ENCODE results near the gene CEP41.
"Not testable (repeated sequence)": the region's sequence is repeated elsewhere in the genome, so short reads cannot be mapped to it uniquely, and the experiment has no call there.

CEP41 gene

GRCh38 chr7:130458257-130458656 lies 17.4 kb upstream of the CEP41 start:
- DNase-seq = no peak

GRCh38 chr7:130454959-130455358 lies 14.1 kb upstream of the CEP41 start:
- DNase-seq = no peak

- DNase-seq = no peak
Observed at GRCh38 chr7:130452951-130453350, 12.1 kb upstream of the CEP41 start.

- not testable (repeated sequence) for DNase-seq
Observed at GRCh38 chr7:130451344-130451743, 10.5 kb upstream of the CEP41 start.

GRCh38 chr7:130446259-130446658 lies 5.4 kb upstream of the CEP41 start:
- DNase-seq = no peak

GRCh38 chr7:130444751-130445407 lies 4.1 kb upstream of the CEP41 start:
- no peak for DNase-seq

GRCh38 chr7:130444234-130444633 lies 3.4 kb upstream of the CEP41 start:
- DNase-seq = peak; percentile 86

- DNase-seq = no peak
Observed at GRCh38 chr7:130442601-130443000, 1.8 kb upstream of the CEP41 start.

- peak; percentile 95 for DNase-seq
Observed at GRCh38 chr7:130441408-130441869, 623 bp upstream of the CEP41 start.

GRCh38 chr7:130436253-130436652 lies 4.6 kb downstream of the CEP41 start:
- no peak for DNase-seq

GRCh38 chr7:130435311-130435854 lies 5.4 kb downstream of the CEP41 start:
- no peak for DNase-seq

- DNase-seq = no peak
Observed at GRCh38 chr7:130433301-130433700, 7.5 kb downstream of the CEP41 start.

GRCh38 chr7:130432886-130433285 lies 7.9 kb downstream of the CEP41 start:
- no peak for DNase-seq

- peak; percentile 67 for DNase-seq
Observed at GRCh38 chr7:130430841-130431666, 9.8 kb downstream of the CEP41 start.

GRCh38 chr7:130430115-130430514 lies 10.7 kb downstream of the CEP41 start:
- no peak for DNase-seq

- DNase-seq = no peak
Observed at GRCh38 chr7:130429019-130429418, 11.8 kb downstream of the CEP41 start.

- no peak for DNase-seq
Observed at GRCh38 chr7:130426564-130426963, 14.3 kb downstream of the CEP41 start.

- DNase-seq = no peak
Observed at GRCh38 chr7:130425796-130426195, 15.0 kb downstream of the CEP41 start.

- no peak for DNase-seq
Observed at GRCh38 chr7:130423501-130424037, 17.2 kb downstream of the CEP41 start.

- DNase-seq = peak; percentile 97
Observed at GRCh38 chr7:130421684-130422083, 19.1 kb downstream of the CEP41 start.

GRCh38 chr7:130420943-130421578 lies 19.8 kb downstream of the CEP41 start:
- DNase-seq = peak; percentile 93

GRCh38 chr7:130419658-130420057 lies 21.2 kb downstream of the CEP41 start:
- peak; percentile 60 for DNase-seq

- DNase-seq = no peak
Observed at GRCh38 chr7:130418306-130418705, 22.5 kb downstream of the CEP41 start.

Measured in DMS79 treated with DMSO at 0.1 percent for 48 hours (cell line).